ENCODE measurements around the gene PXYLP1. TPM values are rescaled to one million over a fixed set of nuclear protein-coding genes. Genes with fewer than 3 reads are reported as not detected.
"Not testable (repeated sequence)": the region's sequence is repeated elsewhere in the genome, so short reads cannot be mapped to it uniquely, and the experiment has no call there.

Gene PXYLP1
- total RNA-seq, 2 experiments from 2014 or later, result 21.2 to 22.6 TPM

DNA sequence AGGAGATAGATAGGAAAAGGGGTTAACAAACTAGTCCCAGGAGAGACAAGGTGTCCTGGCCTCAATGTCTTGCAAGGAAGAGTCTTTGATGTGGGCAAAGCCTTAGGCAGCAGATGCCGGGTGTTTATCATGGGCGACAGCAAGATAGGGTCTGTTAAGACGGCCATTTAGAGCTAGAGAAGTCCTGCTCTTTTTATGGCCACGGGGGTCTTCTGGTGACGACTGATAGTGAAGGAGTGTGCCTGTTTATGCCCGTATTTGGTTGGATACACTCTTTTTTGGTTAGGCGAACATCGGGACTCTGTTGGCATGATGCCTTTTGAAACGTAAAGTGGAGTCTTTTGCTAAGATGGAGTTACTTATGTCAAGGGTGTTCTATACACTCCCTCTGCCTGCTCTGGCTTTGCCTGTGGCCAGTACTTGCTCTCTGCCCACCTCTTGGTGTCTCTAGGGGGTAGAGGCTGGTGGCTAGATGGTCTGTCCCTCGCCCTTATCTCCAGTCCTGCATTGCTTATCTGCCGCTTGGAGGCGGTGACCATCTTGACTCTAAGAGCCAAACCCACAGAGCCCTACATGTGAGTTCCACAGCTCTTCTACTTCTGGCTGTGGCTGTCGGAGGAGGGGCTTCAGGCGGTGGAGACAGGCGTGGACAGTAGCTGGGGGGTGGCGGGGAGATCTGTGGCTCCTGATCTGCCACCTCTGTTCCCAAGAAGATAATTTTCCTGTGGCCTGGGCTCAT, 80.9 kb downstream of the PXYLP1 start:
- peak overlapping the region; percentile 92 for H3K27ac Mint-ChIP-seq
- H3K36me3 Mint-ChIP-seq (ENCODE audit: low read depth), result no peaks in the 10 kb centered on the region
- H3K27ac ChIP-seq (ENCODE audit: low read depth in 1 of 2, low read length in 2 of 2), result peak overlapping the region; percentile 62 to 71
- no peaks in the 10 kb centered on the region for H3K9me3 ChIP-seq (ENCODE audit: control insufficient read depth in 1 of 2, insufficient read depth in 1 of 2, low read length in 2 of 2)
- ChIA-PET POLR2A (interaction anchor here (0.8 to 2.3 kb wide), 23 partner anchors 8 to 240 kb away, joined by 3 to 25 read pairs (median 6); partner anchors contain the start of genes PXYLP1 and RASA2), CTCF (interaction anchor here (1.2 to 4.5 kb wide), 22 partner anchors 9 to 249 kb away, joined by 3 to 60 read pairs (median 4); partner anchors contain the start of gene PXYLP1)
- no peak for ATAC-seq (ENCODE audit: poor library complexity)
- no peaks in the 10 kb centered on the region for H3K27me3 ChIP-seq (ENCODE audit: control insufficient read depth in 1 of 2, insufficient read depth in 2 of 2, low read length in 2 of 2)
- TF ChIP-seq, protein P1, sequence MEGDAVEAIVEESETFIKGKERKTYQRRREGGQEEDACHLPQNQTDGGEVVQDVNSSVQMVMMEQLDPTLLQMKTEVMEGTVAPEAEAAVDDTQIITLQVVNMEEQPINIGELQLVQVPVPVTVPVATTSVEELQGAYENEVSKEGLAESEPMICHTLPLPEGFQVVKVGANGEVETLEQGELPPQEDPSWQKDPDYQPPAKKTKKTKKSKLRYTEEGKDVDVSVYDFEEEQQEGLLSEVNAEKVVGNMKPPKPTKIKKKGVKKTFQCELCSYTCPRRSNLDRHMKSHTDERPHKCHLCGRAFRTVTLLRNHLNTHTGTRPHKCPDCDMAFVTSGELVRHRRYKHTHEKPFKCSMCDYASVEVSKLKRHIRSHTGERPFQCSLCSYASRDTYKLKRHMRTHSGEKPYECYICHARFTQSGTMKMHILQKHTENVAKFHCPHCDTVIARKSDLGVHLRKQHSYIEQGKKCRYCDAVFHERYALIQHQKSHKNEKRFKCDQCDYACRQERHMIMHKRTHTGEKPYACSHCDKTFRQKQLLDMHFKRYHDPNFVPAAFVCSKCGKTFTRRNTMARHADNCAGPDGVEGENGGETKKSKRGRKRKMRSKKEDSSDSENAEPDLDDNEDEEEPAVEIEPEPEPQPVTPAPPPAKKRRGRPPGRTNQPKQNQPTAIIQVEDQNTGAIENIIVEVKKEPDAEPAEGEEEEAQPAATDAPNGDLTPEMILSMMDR (IDR thresholded peaks at IDR 0.05), result no peak
- peak overlapping the region; percentile 97 for H3K4me3 Mint-ChIP-seq
- H3K4me1 Mint-ChIP-seq (ENCODE audit: low read depth), result peaks cover 59% of the 10 kb centered on the region
- H3K4me1 ChIP-seq (ENCODE audit: insufficient read depth, low read length), result peaks cover 41% of the 10 kb centered on the region
- no peaks in the 10 kb centered on the region for H3K36me3 ChIP-seq (ENCODE audit: insufficient read depth, low read length)
- no peaks in the 10 kb centered on the region for H3K9me3 Mint-ChIP-seq
- H3K27me3 Mint-ChIP-seq, result no peaks in the 10 kb centered on the region
- DNase-seq, result peak in 1 of 14 experiments; percentile 33
- H3K4me3 ChIP-seq (ENCODE audit: low read length), result peak overlapping the region; percentile 86
- intact Hi-C loops (cut with DNase I, micrococcal nuclease), result loop anchor here (5.0 kb wide), 4 partner anchors 55 to 425 kb away; partner anchors contain the start of genes RNF7 (in 1 of the 2) and ZBTB38 (in 1 of the 2)

DNA sequence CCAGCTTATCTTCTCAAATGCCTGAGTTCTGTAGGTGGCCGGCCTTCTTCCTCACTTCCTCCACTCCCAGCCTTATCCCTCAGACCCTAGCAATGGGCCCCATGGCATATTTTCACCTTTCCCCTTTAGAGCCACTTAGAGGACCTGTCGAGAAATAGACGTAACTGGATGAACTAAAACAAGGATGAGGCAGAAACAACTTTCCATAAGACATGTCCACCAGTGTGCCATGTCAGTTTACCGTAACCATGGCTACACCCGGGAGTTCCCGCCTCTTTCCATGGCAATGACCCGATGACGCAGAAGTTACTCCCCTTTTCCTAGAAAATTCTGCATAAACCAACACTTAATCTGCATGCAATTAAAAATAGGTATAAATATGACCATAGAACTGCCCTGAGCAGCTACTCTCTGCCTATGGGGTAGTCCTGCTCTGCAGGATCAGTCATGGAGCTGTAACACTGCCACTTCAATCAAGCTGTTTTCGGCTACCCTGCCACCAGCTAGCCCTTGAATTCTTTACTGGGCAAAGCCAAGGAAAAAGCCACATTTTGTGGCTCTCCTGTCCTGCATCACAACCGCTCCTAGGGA, 81.6 kb downstream of the PXYLP1 start:
- H3K36me3 Mint-ChIP-seq (ENCODE audit: low read depth), result peaks cover 3% of the 10 kb centered on the region
- peaks cover 52% of the 10 kb centered on the region for H3K4me1 Mint-ChIP-seq (ENCODE audit: low read depth)
- no peak overlapping the region for H3K27ac ChIP-seq (ENCODE audit: low read depth in 1 of 2, low read length in 2 of 2)

DNA sequence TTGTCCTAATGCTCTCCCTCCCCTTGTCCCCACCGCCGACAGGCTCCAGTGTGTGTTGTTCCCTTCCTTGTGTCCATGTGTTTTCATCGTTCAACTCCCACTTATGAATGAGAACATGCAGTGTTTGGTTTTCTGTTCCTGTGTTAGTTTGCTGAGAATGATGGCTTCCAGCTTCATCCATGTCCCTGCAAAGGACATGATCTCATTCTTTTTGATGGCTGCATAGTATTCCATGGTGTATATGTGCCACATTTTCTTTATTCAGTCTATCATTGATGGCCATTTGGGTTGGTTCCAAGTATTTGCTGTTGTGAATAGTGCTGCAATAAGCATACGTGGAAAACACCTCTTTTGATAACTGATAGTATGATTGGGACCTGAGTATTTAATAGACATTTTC, 82.8 kb downstream of the PXYLP1 start:
- H3K36me3 Mint-ChIP-seq (ENCODE audit: low read depth); H3K27ac Mint-ChIP-seq; H3K9me3 Mint-ChIP-seq; H3K4me3 ChIP-seq (ENCODE audit: low read length); H3K36me3 ChIP-seq (ENCODE audit: insufficient read depth, low read length); H3K27ac ChIP-seq (ENCODE audit: low read depth in 1 of 2, low read length in 2 of 2); DNase-seq; ATAC-seq (ENCODE audit: poor library complexity); H3K27me3 Mint-ChIP-seq; H3K27me3 ChIP-seq (ENCODE audit: control insufficient read depth in 1 of 2, insufficient read depth in 2 of 2, low read length in 2 of 2); H3K9me3 ChIP-seq (ENCODE audit: control insufficient read depth in 1 of 2, insufficient read depth in 1 of 2, low read length in 2 of 2): not testable (repeated sequence)
- peak overlapping the region; percentile 42 for H3K4me3 Mint-ChIP-seq
- ChIA-PET POLR2A (interaction anchor here (1.3 kb wide), 1 partner anchor 140 kb away, joined by 5 read pairs; no protein-coding TSS in a partner anchor), CTCF (interaction anchor here (0.7 to 1.7 kb wide), 6 partner anchors 58 to 257 kb away, joined by 3 to 7 read pairs (median 4); partner anchors contain the start of gene PXYLP1)
- intact Hi-C loops (cut with DNase I, micrococcal nuclease), result loop anchor here (5.0 kb wide), 4 partner anchors 53 to 423 kb away; partner anchors contain the start of genes RNF7 (in 1 of the 2) and ZBTB38 (in 1 of the 2)
- H3K4me1 Mint-ChIP-seq (ENCODE audit: low read depth), result peaks cover 44% of the 10 kb centered on the region
- peaks cover 27% of the 10 kb centered on the region for H3K4me1 ChIP-seq (ENCODE audit: insufficient read depth, low read length)

More for the DNA sequence above, 81.6 kb downstream of the PXYLP1 start:
- no peaks in the 10 kb centered on the region for H3K36me3 ChIP-seq (ENCODE audit: insufficient read depth, low read length)
- intact Hi-C loops (cut with DNase I, micrococcal nuclease), result loop anchor here (5.0 kb wide), 4 partner anchors 54 to 424 kb away; partner anchors contain the start of genes RNF7 (in 1 of the 2) and ZBTB38 (in 1 of the 2)
- ChIA-PET POLR2A (interaction anchor here (1.9 to 2.3 kb wide), 2 partner anchors 139 to 174 kb away, joined by 16 to 20 read pairs; partner anchors contain the start of gene RASA2), CTCF (interaction anchor here (2.7 to 4.5 kb wide), 2 partner anchors 128 to 140 kb away, joined by 20 to 60 read pairs; no protein-coding TSS in a partner anchor)
- Mint-ChIP-seq H3K4me3 (peak overlapping the region; percentile 67), H3K9me3 (no peaks in the 10 kb centered on the region), H3K27ac (peak overlapping the region; percentile 92), H3K27me3 (no peaks in the 10 kb centered on the region)
- TF ChIP-seq, protein P1 (IDR thresholded peaks at IDR 0.05), result no peak
- no peaks in the 10 kb centered on the region for H3K9me3 ChIP-seq (ENCODE audit: control insufficient read depth in 1 of 2, insufficient read depth in 1 of 2, low read length in 2 of 2)
- no peaks in the 10 kb centered on the region for H3K27me3 ChIP-seq (ENCODE audit: control insufficient read depth in 1 of 2, insufficient read depth in 2 of 2, low read length in 2 of 2)
- DNase-seq, result no peak
- H3K4me3 ChIP-seq (ENCODE audit: low read length), result no peak overlapping the region
- ATAC-seq (ENCODE audit: poor library complexity), result no peak
- peaks cover 34% of the 10 kb centered on the region for H3K4me1 ChIP-seq (ENCODE audit: insufficient read depth, low read length)
